ENCODE data around the gene KRT77.
"Not testable (repeated sequence)": the region's sequence is repeated elsewhere in the genome, so short reads cannot be mapped to it uniquely, and the experiment has no call there.

KRT77 gene

GRCh38 chr12:52703424-52703823, at the start of gene KRT77:
TSS of gene KRT77 (minus strand) at chr12:52703524. CDS start at chr12:52703434, 90 bp downstream.
- no peak for DNase-seq

- DNase-seq: no peak
Observed at GRCh38 chr12:52752516-52752915, 49.2 kb upstream of the KRT77 start.

- no peak for DNase-seq
Observed at GRCh38 chr12:52751795-52752194, 48.5 kb upstream of the KRT77 start.

- not testable (repeated sequence) for DNase-seq
Observed at GRCh38 chr12:52750532-52750931, 47.2 kb upstream of the KRT77 start.

GRCh38 chr12:52749827-52750226, 46.5 kb upstream of the KRT77 start:
- no peak for DNase-seq

- DNase-seq: no peak
Observed at GRCh38 chr12:52748578-52748977, 45.3 kb upstream of the KRT77 start.

GRCh38 chr12:52745554-52745953, 42.2 kb upstream of the KRT77 start:
- DNase-seq: no peak

- no peak for DNase-seq
Observed at GRCh38 chr12:52744493-52745156, 41.3 kb upstream of the KRT77 start.

- DNase-seq: no peak
Observed at GRCh38 chr12:52742822-52743457, 39.6 kb upstream of the KRT77 start.

GRCh38 chr12:52742196-52742580, 38.9 kb upstream of the KRT77 start:
- no peak for DNase-seq

GRCh38 chr12:52741375-52742195, 38.3 kb upstream of the KRT77 start:
- no peak for DNase-seq

- peak; percentile 64 for DNase-seq
Observed at GRCh38 chr12:52740584-52740983, 37.3 kb upstream of the KRT77 start.

- peak; percentile 9 for DNase-seq
Observed at GRCh38 chr12:52739963-52740362, 36.6 kb upstream of the KRT77 start.

- no peak for DNase-seq
Observed at GRCh38 chr12:52735816-52736632, 32.7 kb upstream of the KRT77 start.

GRCh38 chr12:52735106-52735505, 31.8 kb upstream of the KRT77 start:
- DNase-seq: no peak

GRCh38 chr12:52730793-52731192, 27.5 kb upstream of the KRT77 start:
- no peak for DNase-seq

GRCh38 chr12:52730383-52730782, 27.1 kb upstream of the KRT77 start:
- no peak for DNase-seq

- DNase-seq: no peak
Observed at GRCh38 chr12:52729147-52729546, 25.8 kb upstream of the KRT77 start.

GRCh38 chr12:52728374-52728773, 25.1 kb upstream of the KRT77 start:
- DNase-seq: no peak

GRCh38 chr12:52727037-52727436, 23.7 kb upstream of the KRT77 start:
- DNase-seq: no peak

- DNase-seq: no peak
Observed at GRCh38 chr12:52726451-52726850, 23.1 kb upstream of the KRT77 start.

- no peak for DNase-seq
Observed at GRCh38 chr12:52724384-52724783, 21.1 kb upstream of the KRT77 start.

- no peak for DNase-seq
Observed at GRCh38 chr12:52722680-52723079, 19.4 kb upstream of the KRT77 start.

Data from NCI-H1436 (cell line).